CD4-positive, CD25-positive, alpha-beta regulatory T cell (primary cell): ENCODE data around the gene EPHA6. TPM values are rescaled to one million over a fixed set of nuclear protein-coding genes. Genes with fewer than 3 reads are reported as not detected.
"Not testable (repeated sequence)": the region's sequence is repeated elsewhere in the genome, so short reads cannot be mapped to it uniquely, and the experiment has no call there.

ENCODE experiments used
- ATAC-seq, 2 donors: fragments of 150-1000 bp; cut with Tn5 transposase; one replicate each; pipeline ENCODE4 v1.10.0; 2021; ENCODE audit warnings: low read depth in 2 of 2, moderate number of reproducible peaks in 2 of 2, moderate library complexity in 1 of 2
- DNase-seq, 3 donors: peaks; one replicate each; pipeline versions ENCODE4 v3.0.0 to v3.0.0-alpha.2; 2012 to 2022; ENCODE audit warnings: mixed read lengths in 1 of 3
- H3K27ac ChIP-seq: one replicate; pipeline ENCODE4 v1.7.0; 2013; ENCODE audit warnings: mild to moderate bottlenecking, low read length; ENCODE audit not compliant: insufficient read depth, poor library complexity, severe bottlenecking
- H3K27me3 ChIP-seq: one replicate; pipeline ENCODE4 v1.7.0; 2013; ENCODE audit warnings: low read length; ENCODE audit not compliant: control insufficient read depth, insufficient read depth
- H3K36me3 ChIP-seq: one replicate; pipeline ENCODE4 v1.7.0; 2013; ENCODE audit warnings: mild to moderate bottlenecking, low read length, moderate library complexity; ENCODE audit not compliant: control insufficient read depth, insufficient read depth
- H3K4me1 ChIP-seq: 2 replicates; pipeline ENCODE4 v1.7.0; 2013; ENCODE audit warnings: mild to moderate bottlenecking, low read length; ENCODE audit not compliant: insufficient read depth, control insufficient read depth, poor library complexity, severe bottlenecking
- H3K4me3 ChIP-seq: one replicate; pipeline ENCODE4 v1.7.0; 2013; ENCODE audit warnings: low read depth, mild to moderate bottlenecking, low read length, moderate library complexity
- H3K9me3 ChIP-seq, 2 experiments: 1 replicate in 1 of 2; 2 replicates in 1 of 2; pipeline ENCODE4 v1.7.0; 2013; ENCODE audit warnings: low read length in 2 of 2, mild to moderate bottlenecking in 1 of 2, moderate library complexity in 1 of 2; ENCODE audit not compliant: control insufficient read depth in 2 of 2
- H3K27ac Mint-ChIP-seq, 3 donors: one replicate each; pipeline ENCODE4 v1.8.0; 2020 to 2022; ENCODE audit warnings: mild to moderate bottlenecking in 3 of 3, mixed read lengths in 3 of 3, moderate library complexity in 2 of 3
- H3K27me3 Mint-ChIP-seq: one replicate; pipeline ENCODE4 v1.8.0; 2022; ENCODE audit warnings: mild to moderate bottlenecking, mixed read lengths
- H3K36me3 Mint-ChIP-seq: one replicate; pipeline ENCODE4 v1.8.0; 2020; ENCODE audit warnings: mixed read lengths
- H3K4me1 Mint-ChIP-seq, 4 donors: one replicate each; pipeline ENCODE4 v1.8.0; 2020 to 2022; ENCODE audit warnings: mixed read lengths in 4 of 4, mild to moderate bottlenecking in 1 of 4
- H3K4me3 Mint-ChIP-seq, 4 donors: one replicate each; pipeline ENCODE4 v1.8.0; 2020 to 2022; ENCODE audit warnings: mild to moderate bottlenecking in 4 of 4, mixed read lengths in 4 of 4, moderate library complexity in 3 of 4
- H3K9me3 Mint-ChIP-seq, 7 donors: one replicate each; pipeline ENCODE4 v1.8.0; 2020 to 2022; ENCODE audit warnings: mixed read lengths in 7 of 7, mild to moderate bottlenecking in 3 of 7, moderate library complexity in 2 of 7
- polyA plus RNA-seq, 4 donors: library from polyadenylated mRNA; unstranded; fragments of 300-500 nt; fragmentation: Illumina TruSeq; gene quantifications; one replicate each; pipeline ENCODE4 v1.2.3, GENCODE V29; 2021
- total RNA-seq: library from RNA; stranded (reverse); gene quantifications from one replicate; pipeline ENCODE4 v1.2.3, GENCODE V29; 2022

The EPHA6 gene
- total and polyA plus RNA-seq, 5 donors from 2014 or later: not detected

DNA sequence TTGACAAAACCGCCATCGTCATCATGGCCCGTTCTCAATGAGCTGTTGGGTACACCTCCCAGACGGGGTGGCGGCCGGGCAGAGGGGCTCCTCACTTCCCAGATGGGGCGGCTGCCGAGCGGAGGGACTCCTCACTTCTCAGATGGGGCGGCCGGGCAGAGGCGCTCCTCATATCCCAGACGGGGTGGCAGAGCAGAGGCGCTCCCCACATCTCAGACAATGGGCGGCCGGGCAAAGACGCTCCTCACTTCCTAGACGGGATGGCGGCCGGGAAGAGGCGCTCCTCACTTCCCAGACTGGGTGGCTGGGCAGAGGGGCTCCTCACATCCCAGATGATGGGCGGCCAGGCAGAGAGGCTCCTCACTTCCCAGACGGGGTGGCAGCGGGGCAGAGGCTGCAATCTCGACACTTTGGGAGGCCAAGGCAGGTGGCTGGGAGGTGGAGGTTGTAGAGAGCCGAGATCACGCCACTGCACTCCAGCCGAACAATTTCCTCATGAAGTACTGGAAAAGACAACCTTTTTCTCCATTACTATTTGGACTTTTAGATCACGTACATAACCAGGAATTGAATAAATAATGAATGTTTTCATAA is 666.4 kb downstream of the EPHA6 start:
- H3K9me3 Mint-ChIP-seq, H3K27ac Mint-ChIP-seq, H3K4me1 ChIP-seq, ATAC-seq, H3K27ac ChIP-seq, H3K4me3 ChIP-seq, DNase-seq, H3K27me3 Mint-ChIP-seq, H3K27me3 ChIP-seq, H3K9me3 ChIP-seq, H3K36me3 Mint-ChIP-seq, H3K4me1 Mint-ChIP-seq, H3K36me3 ChIP-seq, H3K4me3 Mint-ChIP-seq: not testable (repeated sequence)

DNA sequence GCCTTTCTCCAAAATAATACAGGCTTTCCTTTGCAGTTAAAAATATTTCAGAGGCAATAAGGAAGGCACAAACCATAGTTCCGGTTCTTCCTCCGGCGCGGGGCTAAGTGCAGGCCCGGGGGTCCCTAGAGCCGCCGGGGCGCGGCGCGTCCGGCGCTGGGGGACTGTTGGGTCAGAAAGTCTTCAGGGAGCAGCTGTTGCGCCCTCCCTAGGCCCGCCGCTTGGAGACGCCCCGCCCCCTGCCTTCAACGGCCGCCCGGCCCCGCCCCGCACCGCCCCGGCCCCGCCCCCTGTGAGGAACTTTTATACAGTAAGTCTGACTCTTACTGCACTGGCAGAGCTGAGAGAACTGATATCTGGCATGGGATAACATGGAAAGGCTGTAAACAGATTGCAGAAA is 667.0 kb downstream of the EPHA6 start:
- Mint-ChIP-seq H3K27me3 (no peaks in the 10 kb centered on the region), H3K9me3 (peaks cover 0 to 6% (median 3%) of the 10 kb centered on the region in 7 donors), H3K27ac (no peak overlapping the region)

DNA sequence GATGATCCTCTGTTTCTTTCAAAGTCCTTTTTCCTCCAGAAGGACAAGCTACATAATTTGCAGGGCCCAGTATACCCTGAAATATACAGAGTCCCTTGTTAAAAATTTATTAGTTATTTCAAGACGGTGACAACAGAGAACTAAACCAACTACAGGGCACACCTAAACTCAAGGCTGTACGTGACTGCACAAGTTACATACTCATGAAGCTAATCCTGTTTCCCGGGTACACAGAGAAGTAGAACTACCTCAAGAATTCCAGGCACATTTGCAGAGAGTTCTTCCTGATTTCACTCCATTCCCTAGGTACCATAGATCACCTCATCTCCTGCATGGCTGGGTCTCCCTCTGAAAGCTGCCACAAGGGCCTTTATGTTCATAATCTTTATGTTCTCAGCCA is 670.8 kb downstream of the EPHA6 start:
- H3K4me1 ChIP-seq: no peaks in the 10 kb centered on the region
- H3K4me3 ChIP-seq: no peak overlapping the region
- no peaks in the 10 kb centered on the region for H3K36me3 Mint-ChIP-seq
- no peaks in the 10 kb centered on the region for H3K27me3 ChIP-seq
- no peaks in the 10 kb centered on the region for H3K36me3 ChIP-seq
- H3K9me3 ChIP-seq: no peaks in the 10 kb centered on the region
- H3K27me3 Mint-ChIP-seq: no peaks in the 10 kb centered on the region
- no peak for DNase-seq
- no peak overlapping the region for H3K4me3 Mint-ChIP-seq
- peaks cover 0 to 6% (median 3%) of the 10 kb centered on the region in 7 donors for H3K9me3 Mint-ChIP-seq
- no peaks in the 10 kb centered on the region for H3K4me1 Mint-ChIP-seq
- H3K27ac ChIP-seq: no peak overlapping the region
- no peak overlapping the region for H3K27ac Mint-ChIP-seq
- no peak for ATAC-seq

More for the DNA sequence above, 667.0 kb downstream of the EPHA6 start:
- ATAC-seq: peak in 1 of 2 donors; percentile 56
- Mint-ChIP-seq H3K4me3 (no peak overlapping the region), H3K4me1 (no peaks in the 10 kb centered on the region), H3K36me3 (no peaks in the 10 kb centered on the region)
- Histone ChIP-seq H3K27me3 (no peaks in the 10 kb centered on the region), H3K27ac (no peak overlapping the region), H3K4me3 (no peak overlapping the region), H3K9me3 (no peaks in the 10 kb centered on the region), H3K4me1 (no peaks in the 10 kb centered on the region), H3K36me3 (no peaks in the 10 kb centered on the region)
- DNase-seq: no peak

DNA sequence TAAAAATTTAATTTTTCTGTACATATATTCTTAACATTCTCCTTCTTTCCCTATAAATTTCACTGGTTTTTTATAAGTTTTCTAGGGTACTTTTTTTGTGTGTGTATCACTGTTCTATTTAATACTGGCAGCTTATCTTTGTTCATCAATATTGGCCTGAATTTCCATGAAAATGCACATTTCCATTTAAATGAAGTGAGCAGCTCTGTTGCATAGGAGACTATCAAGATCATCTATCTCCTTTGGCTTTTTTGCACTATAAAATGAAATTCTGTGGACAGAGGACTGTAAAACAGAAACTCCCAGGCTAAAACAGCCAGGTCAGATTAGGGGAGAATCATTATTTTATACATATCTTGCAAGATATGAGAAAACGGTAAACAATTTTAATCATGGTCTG is 673.2 kb downstream of the EPHA6 start:
- Mint-ChIP-seq H3K4me1 (no peaks in the 10 kb centered on the region), H3K36me3 (no peaks in the 10 kb centered on the region), H3K4me3 (no peak overlapping the region), H3K27me3 (no peaks in the 10 kb centered on the region), H3K27ac (no peak overlapping the region), H3K9me3 (peaks cover 0 to 5% (median 1%) of the 10 kb centered on the region in 7 donors)
- H3K4me1 ChIP-seq: no peaks in the 10 kb centered on the region
- H3K27ac ChIP-seq: no peak overlapping the region
- H3K9me3 ChIP-seq: no peaks in the 10 kb centered on the region
- H3K27me3 ChIP-seq: no peaks in the 10 kb centered on the region
- no peaks in the 10 kb centered on the region for H3K36me3 ChIP-seq
- no peak overlapping the region for H3K4me3 ChIP-seq
- DNase-seq (no peak), ATAC-seq (no peak)

DNA sequence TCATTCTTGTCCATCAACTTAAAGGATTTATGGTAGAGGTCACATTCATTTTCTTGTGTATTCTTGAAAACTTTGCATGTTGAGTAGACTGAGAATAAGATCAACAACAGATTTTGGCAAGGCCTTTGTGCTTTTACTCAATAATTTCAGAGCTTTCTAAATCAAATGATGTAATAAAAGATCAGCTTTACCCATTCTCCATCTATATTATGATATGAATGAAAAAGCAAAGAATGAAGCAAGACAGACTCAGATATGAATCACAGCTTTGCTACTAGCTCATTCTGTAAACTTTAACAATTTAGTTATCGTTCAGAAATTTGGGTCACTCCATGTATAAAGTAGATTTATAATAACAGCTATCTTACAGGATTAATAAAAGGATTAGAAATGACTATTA is 674.3 kb downstream of the EPHA6 start:
- no peaks in the 10 kb centered on the region for H3K27me3 Mint-ChIP-seq
- no peaks in the 10 kb centered on the region for H3K4me1 Mint-ChIP-seq
- H3K4me3 Mint-ChIP-seq: no peak overlapping the region
- no peaks in the 10 kb centered on the region for H3K36me3 ChIP-seq
- ATAC-seq (no peak), DNase-seq (no peak)
- H3K36me3 Mint-ChIP-seq: no peaks in the 10 kb centered on the region
- H3K27me3 ChIP-seq: no peaks in the 10 kb centered on the region
- no peak overlapping the region for H3K4me3 ChIP-seq
- no peak overlapping the region for H3K27ac Mint-ChIP-seq
- H3K9me3 ChIP-seq: no peaks in the 10 kb centered on the region
- H3K9me3 Mint-ChIP-seq: peaks cover 0 to 3% (median 0%) of the 10 kb centered on the region in 7 donors
- no peak overlapping the region for H3K27ac ChIP-seq
- no peaks in the 10 kb centered on the region for H3K4me1 ChIP-seq

DNA sequence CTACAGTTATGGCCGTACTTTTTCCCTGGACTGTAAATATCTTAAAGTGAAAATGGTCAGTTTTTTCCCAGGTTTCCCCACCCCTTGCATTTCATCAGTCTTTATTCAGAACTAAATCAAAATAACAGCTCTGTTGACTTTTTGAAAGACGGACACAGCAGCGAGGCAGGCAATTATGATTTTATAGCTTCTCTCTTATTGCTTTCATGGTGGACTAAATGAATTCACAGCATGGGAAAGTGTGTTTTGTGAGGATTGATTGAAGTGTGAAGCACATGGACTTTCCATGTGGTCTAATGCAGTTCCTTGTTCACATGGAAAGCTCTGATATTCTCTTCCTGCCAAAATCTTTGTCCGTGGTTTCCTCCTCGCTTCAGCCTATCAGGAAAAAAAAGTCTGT is 681.5 kb downstream of the EPHA6 start:
- Histone ChIP-seq H3K27ac (no peak overlapping the region), H3K4me1 (no peaks in the 10 kb centered on the region), H3K4me3 (no peak overlapping the region), H3K27me3 (no peaks in the 10 kb centered on the region), H3K9me3 (no peaks in the 10 kb centered on the region), H3K36me3 (no peaks in the 10 kb centered on the region)
- Mint-ChIP-seq H3K4me1 (no peaks in the 10 kb centered on the region), H3K27me3 (no peaks in the 10 kb centered on the region), H3K9me3 (peaks cover 0 to 5% (median 0%) of the 10 kb centered on the region in 7 donors), H3K36me3 (no peaks in the 10 kb centered on the region), H3K27ac (no peak overlapping the region), H3K4me3 (no peak overlapping the region)
- ATAC-seq (no peak), DNase-seq (no peak)

DNA sequence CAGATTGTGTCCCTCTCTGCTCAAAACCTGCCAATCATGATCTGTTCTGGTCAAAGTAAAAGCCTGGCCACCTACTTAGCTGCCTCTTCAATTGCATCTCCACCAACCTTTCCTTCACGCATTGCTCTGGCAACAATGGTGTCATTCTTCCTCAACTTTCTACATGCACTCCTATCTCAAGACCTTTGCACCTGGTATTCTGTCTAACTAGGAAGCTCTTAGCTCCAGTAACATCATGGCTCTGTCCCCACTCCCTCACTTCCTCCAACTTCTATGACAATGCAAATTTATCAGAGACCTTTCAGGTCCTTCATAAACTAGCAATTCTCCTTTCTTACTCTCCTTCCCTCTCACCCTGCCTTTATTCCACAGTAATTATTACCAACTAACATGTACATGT is 682.7 kb downstream of the EPHA6 start:
- no peaks in the 10 kb centered on the region for H3K27me3 ChIP-seq

DNA sequence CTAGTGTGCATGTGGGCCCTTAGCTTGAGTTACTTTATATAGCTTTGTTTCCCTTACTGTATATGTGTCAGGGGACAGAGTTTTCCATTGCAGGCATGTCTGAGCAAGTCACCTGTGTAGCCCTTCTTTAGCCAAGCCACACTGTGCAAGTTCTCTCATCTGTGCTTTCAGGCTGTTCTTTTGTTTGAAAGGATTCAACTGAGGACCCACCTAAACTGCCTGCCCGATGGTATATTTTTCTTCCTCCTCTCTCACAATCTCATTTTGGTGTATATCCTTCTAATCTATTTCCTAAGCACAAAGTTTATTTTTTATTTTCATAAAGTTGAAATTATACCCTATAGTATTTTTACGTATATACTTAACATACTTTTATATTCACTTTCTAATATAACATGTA is 690.1 kb downstream of the EPHA6 start:
- H3K36me3 ChIP-seq: no peaks in the 10 kb centered on the region
- Mint-ChIP-seq H3K4me3 (no peak overlapping the region), H3K4me1 (no peaks in the 10 kb centered on the region), H3K36me3 (peaks cover 4% of the 10 kb centered on the region), H3K27ac (no peak overlapping the region), H3K9me3 (peaks cover 7 to 35% (median 17%) of the 10 kb centered on the region in 7 donors), H3K27me3 (no peaks in the 10 kb centered on the region)
- DNase-seq (no peak), ATAC-seq (no peak)
- no peak overlapping the region for H3K4me3 ChIP-seq
- H3K27me3 ChIP-seq: no peaks in the 10 kb centered on the region
- no peaks in the 10 kb centered on the region for H3K4me1 ChIP-seq
- no peak overlapping the region for H3K27ac ChIP-seq
- peaks cover 5 to 7% of the 10 kb centered on the region in 2 experiments for H3K9me3 ChIP-seq

More for the DNA sequence above, 682.7 kb downstream of the EPHA6 start:
- H3K4me3 Mint-ChIP-seq: no peak overlapping the region
- no peaks in the 10 kb centered on the region for H3K36me3 Mint-ChIP-seq
- Histone ChIP-seq H3K4me1 (no peaks in the 10 kb centered on the region), H3K9me3 (no peaks in the 10 kb centered on the region), H3K4me3 (no peak overlapping the region), H3K27ac (no peak overlapping the region), H3K36me3 (no peaks in the 10 kb centered on the region)
- ATAC-seq (no peak), DNase-seq (no peak)
- no peaks in the 10 kb centered on the region for H3K27me3 Mint-ChIP-seq
- H3K27ac Mint-ChIP-seq: no peak overlapping the region
- peaks cover 2 to 10% (median 5%) of the 10 kb centered on the region in 7 donors for H3K9me3 Mint-ChIP-seq
- no peaks in the 10 kb centered on the region for H3K4me1 Mint-ChIP-seq
